HG02759 (cell line): ENCODE measurements around the gene SELPLG.
"Not testable (repeated sequence)": the region's sequence is repeated elsewhere in the genome, so short reads cannot be mapped to it uniquely, and the experiment has no call there.

Experiments used
- ATAC-seq: cut with Tn5 transposase; IDR thresholded peaks from one replicate; pipeline ENCODE4 v1.9.1; 2021; ENCODE audit warnings: mild to moderate bottlenecking, moderate library complexity; ENCODE audit not compliant: unreplicated experiment

Gene SELPLG

DNA sequence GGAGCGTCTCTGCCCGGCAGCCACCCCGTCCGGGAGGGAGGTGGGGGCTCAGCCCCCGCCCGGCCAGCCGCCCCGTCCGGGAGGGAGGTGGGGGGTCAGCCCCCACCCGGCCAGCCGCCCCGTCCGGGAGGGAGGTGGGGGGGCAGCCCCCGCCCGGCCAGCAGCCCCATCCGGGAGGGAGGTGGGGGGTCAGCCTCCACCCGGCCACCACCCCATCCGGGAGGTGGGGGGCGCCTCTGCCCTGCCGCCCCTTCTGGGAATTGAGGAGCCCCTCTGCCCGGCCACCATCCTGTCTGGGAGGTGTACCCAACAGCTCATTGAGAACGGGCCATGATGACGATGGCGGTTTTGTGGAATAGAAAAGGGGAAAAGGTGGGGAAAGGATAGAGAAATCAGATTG is 22.6 kb upstream of the SELPLG start:
- not testable (repeated sequence) for ATAC-seq

DNA sequence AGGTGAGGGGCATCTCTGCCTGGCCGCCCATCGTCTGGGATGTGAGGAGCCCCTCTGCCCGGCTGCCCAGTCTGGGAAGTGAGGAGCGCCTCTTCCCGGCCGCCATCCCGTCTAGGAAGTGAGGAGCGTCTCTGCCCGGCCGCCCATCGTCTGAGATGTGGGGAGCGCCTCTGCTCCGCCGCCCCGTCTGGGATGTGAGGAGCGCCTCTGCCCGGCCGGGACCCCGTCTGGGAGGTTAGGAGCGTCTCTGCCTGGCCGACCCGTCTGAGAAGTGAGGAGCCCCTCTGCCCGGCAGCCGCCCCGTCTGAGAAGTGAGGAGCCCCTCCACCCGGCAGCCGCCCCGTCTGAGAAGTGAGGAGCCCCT is 22.1 kb upstream of the SELPLG start:
- ATAC-seq: not testable (repeated sequence)

DNA sequence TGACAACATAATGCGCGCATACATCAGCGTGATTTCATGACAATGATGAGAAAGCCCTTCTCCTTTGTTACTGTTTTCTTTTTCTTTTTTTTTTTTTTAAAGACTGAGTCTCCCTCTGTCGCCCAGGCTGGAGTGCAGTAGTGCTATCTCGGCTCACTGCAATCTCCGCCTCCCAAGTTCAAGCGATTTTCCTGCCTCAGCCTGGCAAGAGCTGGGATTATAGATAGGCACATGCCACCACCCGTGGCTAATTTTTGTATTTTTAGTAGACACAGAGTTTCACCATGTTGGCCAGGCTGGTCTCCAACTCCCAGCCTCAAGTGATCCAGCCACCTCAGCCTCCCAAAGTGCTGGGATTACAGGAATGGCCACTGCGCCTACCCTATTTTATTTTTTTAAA is 20.9 kb upstream of the SELPLG start:
- ATAC-seq: not testable (repeated sequence)

DNA sequence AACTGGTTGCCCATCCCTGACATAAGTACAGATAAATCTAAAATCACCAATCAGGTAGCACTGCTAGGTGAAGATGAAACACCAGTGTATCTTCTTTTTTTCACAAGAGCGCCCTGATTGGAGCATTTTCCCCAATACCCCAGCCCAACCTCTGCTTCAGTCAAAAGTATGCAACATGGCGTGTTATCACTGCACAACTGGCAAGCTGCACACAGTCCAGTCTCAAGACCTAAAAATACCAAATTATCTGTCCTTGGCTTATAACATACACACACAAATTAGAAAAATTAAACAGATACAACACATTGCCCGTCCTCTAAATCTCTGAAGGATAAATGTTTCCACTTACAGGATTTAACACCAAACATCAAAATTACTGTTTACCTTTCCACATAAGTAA is 20.2 kb upstream of the SELPLG start:
- no peak for ATAC-seq

- no peak for ATAC-seq
Measured at GRCh38 chr12:108653082-108653516, 19.4 kb upstream of the SELPLG start.

GRCh38 chr12:108650083-108650482 is 16.4 kb upstream of the SELPLG start:
- ATAC-seq: no peak

GRCh38 chr12:108649669-108650068 is 16.0 kb upstream of the SELPLG start:
- no peak for ATAC-seq

GRCh38 chr12:108649126-108649525 is 15.4 kb upstream of the SELPLG start:
- ATAC-seq: no peak

DNA sequence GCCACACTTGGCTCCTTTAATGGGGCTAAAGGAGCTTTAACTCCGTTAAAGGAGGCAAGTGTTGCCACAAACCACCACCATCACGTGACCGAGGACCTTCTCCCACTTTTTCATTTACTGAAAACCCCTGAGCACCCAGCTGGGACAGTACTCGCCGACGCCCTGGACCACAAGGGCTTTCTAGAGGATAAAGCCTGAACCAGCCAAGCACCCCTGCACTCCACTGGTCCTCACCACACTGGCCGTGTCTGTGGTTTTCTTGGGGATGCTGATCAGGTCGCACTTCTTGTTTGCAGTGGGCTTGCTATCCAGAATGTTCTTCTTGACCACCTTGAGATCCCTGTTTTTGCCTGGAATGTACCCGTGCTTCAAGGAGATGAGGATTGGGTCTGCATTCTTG is 14.7 kb upstream of the SELPLG start:
- no peak for ATAC-seq

- no peak for ATAC-seq
Measured at GRCh38 chr12:108647585-108648287, 14.0 kb upstream of the SELPLG start.

DNA sequence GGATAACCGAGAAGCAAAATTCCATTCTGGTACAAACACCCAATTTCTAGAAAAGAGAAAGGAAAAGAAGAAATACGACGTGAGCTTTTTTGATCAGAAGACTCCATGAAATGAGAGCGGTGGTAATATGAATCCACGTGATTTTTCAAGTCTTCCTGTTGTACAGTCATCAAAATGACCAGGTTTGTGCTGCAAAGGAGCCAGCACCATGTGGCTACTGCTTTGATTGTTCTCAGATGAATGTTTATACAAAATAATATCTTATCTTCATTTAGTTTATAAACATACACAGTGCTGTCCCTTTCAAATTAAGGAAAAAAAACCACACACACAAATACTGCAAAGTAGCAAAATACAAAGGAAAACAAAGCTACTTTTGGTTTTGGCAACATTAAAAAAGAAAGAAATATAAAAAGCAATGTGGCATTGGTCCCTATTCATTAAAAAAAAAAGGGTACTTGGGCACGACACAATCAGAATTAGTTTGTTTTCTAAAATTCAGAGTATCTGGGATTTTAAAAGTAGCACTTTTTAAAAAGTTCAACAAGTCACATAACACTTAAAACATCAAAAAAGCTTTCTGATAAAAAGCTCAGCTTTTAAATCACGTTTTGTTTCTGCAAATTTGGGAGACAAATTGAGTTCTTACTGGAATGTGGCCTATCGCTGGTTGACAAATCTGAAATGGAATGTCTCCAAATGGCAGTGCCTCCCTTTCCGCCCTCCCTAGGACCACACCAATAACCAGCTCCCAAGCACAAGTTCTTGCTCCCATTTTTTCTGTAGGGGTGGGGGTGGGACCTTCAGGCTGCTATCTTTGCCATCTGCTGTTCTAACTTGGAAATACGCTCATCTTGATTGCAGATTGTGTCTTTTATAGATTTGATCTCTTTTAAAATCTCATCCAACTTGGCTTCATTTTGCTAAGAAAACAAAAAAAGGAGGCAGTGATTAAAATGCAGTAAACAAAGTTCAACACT is 13.2 kb upstream of the SELPLG start:
- ATAC-seq: no peak

DNA sequence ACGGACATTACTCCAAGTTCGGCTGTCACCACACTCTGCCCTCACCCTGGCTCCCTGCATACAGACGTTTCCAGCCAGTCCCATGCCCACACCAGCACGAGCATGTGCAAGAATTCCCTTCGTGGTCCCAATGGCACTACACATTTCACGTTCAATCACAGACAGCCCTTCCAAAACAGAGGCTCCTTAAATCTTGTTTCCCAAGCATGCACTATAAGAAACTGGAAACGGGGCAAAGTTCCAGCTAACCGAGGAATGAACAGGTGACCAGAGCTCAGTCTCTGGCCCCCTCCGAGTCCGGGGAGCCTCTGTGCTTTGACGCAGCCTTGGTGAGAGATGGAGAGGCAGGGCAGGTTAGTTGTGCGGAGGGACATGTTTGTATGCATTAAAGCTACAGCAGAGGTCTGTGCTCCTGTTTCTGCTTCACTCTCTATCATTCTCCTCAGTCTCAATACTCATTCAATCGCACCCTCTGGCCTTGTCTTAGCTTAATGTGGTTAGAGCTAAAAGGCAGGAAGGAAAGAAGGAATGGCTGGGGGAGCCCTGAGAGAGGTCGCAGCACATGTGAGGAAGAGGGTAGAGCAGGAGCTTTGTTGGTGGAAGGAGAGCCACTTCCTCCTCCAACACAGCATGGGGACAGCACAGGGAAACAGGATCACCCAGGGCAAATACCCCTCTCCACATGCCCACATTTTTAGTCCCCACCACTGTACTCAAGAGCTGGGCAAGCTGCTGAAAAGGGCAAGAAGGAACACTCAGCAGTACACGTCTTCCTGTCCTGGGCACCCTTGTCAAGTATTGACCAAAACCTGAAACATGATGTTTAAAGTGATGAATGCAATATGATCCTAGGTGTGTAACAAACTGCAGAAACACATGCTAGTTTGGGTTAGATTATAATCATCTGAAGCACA is 12.2 kb upstream of the SELPLG start:
- ATAC-seq: no peak

GRCh38 chr12:108644811-108645120 is 11.1 kb upstream of the SELPLG start:
- ATAC-seq: no peak

GRCh38 chr12:108643941-108644810 is 10.5 kb upstream of the SELPLG start:
- no peak for ATAC-seq

- ATAC-seq: no peak
Measured at GRCh38 chr12:108642899-108643654, 9.4 kb upstream of the SELPLG start.

- ATAC-seq: no peak
Measured at GRCh38 chr12:108642269-108642870, 8.7 kb upstream of the SELPLG start.

DNA sequence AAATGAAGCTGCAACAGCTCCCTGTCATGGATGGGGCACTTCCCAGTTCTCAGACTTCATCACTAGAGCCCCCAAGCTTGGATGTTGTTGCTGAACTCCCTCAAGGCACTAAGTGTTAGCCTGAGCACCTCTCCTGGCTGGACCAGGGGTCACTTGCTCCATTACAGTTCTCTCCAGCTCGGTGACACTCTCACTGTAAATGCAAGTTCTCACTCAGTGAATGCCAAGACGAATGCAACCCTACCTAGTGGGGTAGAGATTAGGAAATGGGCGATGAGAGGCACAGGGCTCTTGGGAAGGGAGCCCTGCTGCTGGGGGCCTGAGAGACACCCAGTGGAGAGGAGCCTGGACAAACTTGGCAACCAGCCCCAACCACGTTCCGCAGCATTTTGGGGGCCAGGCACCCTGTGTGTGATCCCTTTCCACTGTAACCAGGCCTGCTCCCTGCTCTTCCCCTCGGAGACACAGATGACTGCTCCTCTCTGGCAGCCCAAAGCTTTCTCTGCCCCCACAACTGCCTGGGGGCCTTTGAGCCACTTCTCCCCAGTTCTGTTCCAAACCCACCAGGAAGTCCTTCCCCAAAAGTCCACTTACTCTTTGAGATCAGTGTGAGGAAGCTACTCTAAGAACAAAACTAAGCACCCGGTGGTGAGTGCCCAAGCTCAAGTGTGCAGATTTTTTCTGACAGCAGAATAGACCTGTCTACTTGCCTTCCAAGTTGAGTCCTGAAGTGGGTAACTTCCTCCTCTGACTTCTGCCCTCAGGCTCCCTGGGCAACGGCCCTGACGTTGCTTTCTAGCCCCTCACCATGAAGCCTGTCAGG is 8.0 kb upstream of the SELPLG start:
- no peak for ATAC-seq

DNA sequence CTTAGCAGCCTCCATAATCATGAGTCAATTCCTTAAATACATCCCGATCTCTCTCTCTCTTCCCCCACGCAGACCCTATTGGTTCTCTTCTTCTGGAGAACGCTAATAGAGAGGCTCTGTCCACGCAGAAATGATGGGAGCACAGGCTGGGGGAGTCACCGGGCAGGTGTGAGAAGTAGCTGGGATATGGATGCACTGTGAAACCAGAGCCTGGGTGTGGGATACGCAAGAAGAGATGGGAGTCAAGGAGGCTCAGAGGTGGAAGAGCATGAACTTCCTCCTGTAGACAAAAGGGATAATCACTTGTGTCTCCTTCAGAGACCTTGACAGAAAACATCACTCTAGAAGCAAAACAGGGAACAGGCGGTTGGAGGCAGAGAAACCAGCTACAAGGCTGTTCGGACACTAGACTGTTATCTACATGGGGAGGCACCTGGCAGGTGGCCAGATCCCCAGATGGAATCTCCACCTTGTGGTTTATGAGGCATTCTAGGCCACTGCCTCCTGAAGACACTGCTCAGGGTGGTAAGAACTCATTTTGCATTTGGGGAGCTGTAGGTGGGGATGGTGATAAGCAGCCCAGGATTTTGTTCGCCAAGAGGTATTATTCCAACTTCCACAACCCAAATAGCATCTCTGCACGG is 7.2 kb upstream of the SELPLG start:
- ATAC-seq: no peak
